Progenitor cell of endocrine pancreas (in vitro differentiated cells): ENCODE data around the gene GIPC3. TPM values are rescaled to one million over a fixed set of nuclear protein-coding genes. Genes with fewer than 3 reads are reported as not detected.

Source experiments
- DNase-seq: peaks from one replicate; pipeline ENCODE4 v3.0.0; 2021; ENCODE audit warnings: low spot score; ENCODE audit not compliant: unreplicated experiment
- H3K27ac Mint-ChIP-seq: 2 replicates; pipeline ENCODE4 v1.8.0; 2021; ENCODE audit warnings: mild to moderate bottlenecking, moderate library complexity, mixed read lengths
- H3K27me3 Mint-ChIP-seq: 2 replicates; pipeline ENCODE4 v1.8.0; 2021; ENCODE audit warnings: mixed read lengths
- H3K36me3 Mint-ChIP-seq: 2 replicates; pipeline ENCODE4 v1.8.0; 2022; ENCODE audit warnings: mixed read lengths; ENCODE audit not compliant: insufficient read depth
- H3K4me1 Mint-ChIP-seq: 2 replicates; pipeline ENCODE4 v1.8.0; 2021; ENCODE audit warnings: low read depth, mixed read lengths
- H3K4me3 Mint-ChIP-seq: 2 replicates; pipeline ENCODE4 v1.8.0; 2021; ENCODE audit warnings: low read depth, mild to moderate bottlenecking, moderate library complexity, mixed read lengths
- H3K9me3 Mint-ChIP-seq: 2 replicates; pipeline ENCODE4 v1.8.0; 2021; ENCODE audit warnings: low read depth, mixed read lengths
- CTCF ChIP-seq: fragments of 200-600 bp; sonication (generic); IDR thresholded peaks from one replicate; pipeline ENCODE4 v1.5.0; 2021; ENCODE audit warnings: antibody characterized with exemption, mild to moderate bottlenecking; ENCODE audit not compliant: unreplicated experiment
- total RNA-seq: library from RNA; stranded (reverse); gene quantifications from 2 replicates; pipeline ENCODE4 v1.2.1, GENCODE V29; 2021

Gene GIPC3
- total RNA-seq, 1 donor from 2014 or later = not detected

DNA sequence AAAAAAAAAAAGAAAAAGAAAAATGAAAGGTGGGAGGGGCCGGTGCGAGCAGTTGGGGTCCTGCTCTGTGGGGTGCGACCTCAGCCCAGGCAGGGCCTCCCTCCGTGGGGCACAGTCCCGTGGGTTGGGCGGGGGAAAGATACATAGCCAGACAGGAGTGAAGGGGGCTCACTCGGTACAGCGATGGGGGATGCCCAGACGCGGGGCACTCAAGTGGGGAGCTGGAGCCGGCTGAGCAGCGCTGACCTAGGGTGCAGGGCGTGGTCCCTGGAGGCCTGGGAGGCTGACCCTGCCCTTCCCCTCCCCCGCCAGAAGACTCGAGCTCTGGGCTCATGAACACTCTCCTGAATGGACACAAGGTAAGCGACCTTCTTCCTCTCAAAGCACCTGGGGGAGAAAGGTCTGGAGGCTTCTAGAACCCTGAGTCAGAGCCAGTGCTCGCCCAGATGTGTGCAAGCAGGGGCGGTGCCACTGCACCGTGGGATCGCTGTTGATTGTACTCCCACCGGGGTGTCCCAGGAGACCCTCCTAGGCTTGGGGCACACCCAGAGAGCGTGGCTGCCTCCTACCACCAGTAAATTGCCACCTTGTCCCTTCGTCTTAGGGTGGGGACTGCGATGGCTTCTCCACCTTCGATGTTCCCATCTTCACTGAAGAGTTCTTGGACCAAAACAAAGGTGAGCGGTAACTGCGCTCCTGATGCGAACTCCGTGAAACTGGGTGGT lies 9.2 kb upstream of the GIPC3 start:
- H3K27me3 Mint-ChIP-seq = peaks cover 42% of the 10 kb centered on the region
- H3K27ac Mint-ChIP-seq = no peak overlapping the region

GRCh38 chr19:3576696-3577443 lies 8.4 kb upstream of the GIPC3 start:
- no peak for DNase-seq
- peaks cover 11% of the 10 kb centered on the region for H3K4me1 Mint-ChIP-seq
- no peaks in the 10 kb centered on the region for H3K9me3 Mint-ChIP-seq
- H3K27ac Mint-ChIP-seq = peak overlapping the region; percentile 41
- TF ChIP-seq CTCF = no peak
- H3K4me3 Mint-ChIP-seq = peak overlapping the region; percentile 46
- H3K36me3 Mint-ChIP-seq = peaks cover 11% of the 10 kb centered on the region
- peaks cover 42% of the 10 kb centered on the region for H3K27me3 Mint-ChIP-seq

More for the DNA sequence above, 9.2 kb upstream of the GIPC3 start:
- Mint-ChIP-seq H3K4me3 (peak overlapping the region; percentile 59), H3K36me3 (peaks cover 11% of the 10 kb centered on the region), H3K4me1 (peaks cover 14% of the 10 kb centered on the region), H3K9me3 (no peaks in the 10 kb centered on the region)
- no peak for DNase-seq
- TF ChIP-seq CTCF = no peak

GRCh38 chr19:3577723-3578344 lies 7.4 kb upstream of the GIPC3 start:
- no peak overlapping the region for H3K27ac Mint-ChIP-seq

DNA sequence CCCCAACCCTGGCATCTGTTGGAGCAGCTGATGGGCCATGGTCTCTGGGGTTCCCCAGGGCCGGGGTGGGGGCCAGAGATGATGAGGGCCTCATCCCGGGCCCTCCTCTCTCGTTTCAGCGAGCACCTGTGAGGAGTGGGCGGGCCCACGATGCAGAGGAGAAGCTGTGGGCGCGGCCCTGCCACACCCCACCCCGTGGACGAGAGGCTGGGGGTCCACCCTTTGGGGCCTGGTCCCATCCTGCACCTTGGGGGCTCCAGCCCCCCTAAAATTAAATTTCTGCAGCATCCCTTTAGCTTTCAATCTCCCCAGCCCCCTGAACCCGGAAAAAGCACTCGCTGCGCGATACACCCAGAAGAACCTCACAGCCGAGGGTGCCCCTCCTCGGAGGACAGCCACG lies 6.9 kb upstream of the GIPC3 start:
- no peak for DNase-seq
- H3K4me3 Mint-ChIP-seq = no peak overlapping the region
- peaks cover 8% of the 10 kb centered on the region for H3K4me1 Mint-ChIP-seq
- no peaks in the 10 kb centered on the region for H3K9me3 Mint-ChIP-seq
- H3K36me3 Mint-ChIP-seq = peaks cover 11% of the 10 kb centered on the region
- H3K27me3 Mint-ChIP-seq = peaks cover 53% of the 10 kb centered on the region
- no peak for TF ChIP-seq CTCF
- no peak overlapping the region for H3K27ac Mint-ChIP-seq

More at GRCh38 chr19:3577723-3578344, 7.4 kb upstream of the GIPC3 start:
- Mint-ChIP-seq H3K4me1 (peaks cover 8% of the 10 kb centered on the region), H3K36me3 (peaks cover 11% of the 10 kb centered on the region), H3K4me3 (no peak overlapping the region), H3K27me3 (peaks cover 50% of the 10 kb centered on the region), H3K9me3 (no peaks in the 10 kb centered on the region)
- no peak for DNase-seq
- no peak for TF ChIP-seq CTCF
